ENCODE measurements around the gene VWF.

DNA sequence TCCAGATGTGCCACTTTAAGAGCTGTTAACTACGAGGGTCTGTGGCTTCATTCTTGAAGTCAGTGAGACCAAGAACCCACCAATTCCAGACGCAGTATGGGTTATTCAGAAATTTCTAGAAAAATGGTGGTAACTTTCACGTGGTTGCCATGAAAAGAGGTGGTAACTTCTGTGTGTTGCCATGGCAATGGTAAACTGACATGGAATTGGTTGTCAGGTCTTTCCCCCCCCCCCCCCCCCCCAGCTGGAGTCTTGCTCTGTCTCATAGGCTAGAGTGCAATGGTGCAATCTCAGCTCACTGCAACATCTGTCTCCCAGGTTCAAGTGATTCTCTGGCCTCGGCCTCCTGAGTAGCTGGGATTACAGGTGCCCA, 18.8 kb upstream of the VWF start:
- TF ChIP-seq POLR2AphosphoS5 (IDR thresholded peaks at IDR 0.05; ENCODE audit: low read depth) (no peak), CTCF (IDR thresholded peaks at IDR 0.05; ENCODE audit: insufficient read depth, low read length) (no peak), REST (IDR thresholded peaks at IDR 0.05; ENCODE audit: insufficient replicate concordance, low read depth) (no peak), GABPA (IDR thresholded peaks at IDR 0.05; ENCODE audit: low read depth) (no peak), SPI1 (IDR thresholded peaks at IDR 0.05; ENCODE audit: borderline replicate concordance, low read depth) (no peak)
